Astrocyte (in vitro differentiated cells and primary cell): ENCODE data around the gene VAC14. TPM values are rescaled to one million over a fixed set of nuclear protein-coding genes. Genes with fewer than 3 reads are reported as not detected.
A peak's percentile ranks its signal among the peaks of the same experiment; 100 is the strongest.

ENCODE experiments used
- DNase-seq: peaks from one replicate; pipeline ENCODE4 v3.0.0-alpha.2; 2010; ENCODE audit warnings: low read depth
- FAIRE-seq: peaks from 2 replicates; lab custom pipeline; 2011; peaks lifted over from hg19 to GRCh38; lab: Jason Lieb, UNC
- H2AFZ ChIP-seq: 2 replicates; pipeline ENCODE4 v1.6.0; 2012; ENCODE audit warnings: low read depth, low read length, inconsistent platforms
- H3K27ac ChIP-seq: 2 replicates; pipeline ENCODE4 v1.5.1; 2011; ENCODE audit warnings: low read depth, low read length, inconsistent platforms
- H3K27me3 ChIP-seq: 2 replicates; pipeline ENCODE4 v1.6.0; 2011; ENCODE audit warnings: low read length, inconsistent platforms; ENCODE audit not compliant: insufficient read depth
- H3K36me3 ChIP-seq: 2 replicates; pipeline ENCODE4 v1.5.1; 2011; ENCODE audit warnings: low read length, inconsistent platforms; ENCODE audit not compliant: insufficient read depth
- H3K4me1 ChIP-seq: 2 replicates; pipeline ENCODE4 v1.5.1; 2011; ENCODE audit warnings: low read length, inconsistent platforms; ENCODE audit not compliant: insufficient read depth
- H3K4me2 ChIP-seq: 2 replicates; pipeline ENCODE4 v1.6.0; 2012; ENCODE audit warnings: low read length, inconsistent platforms
- H3K4me3 ChIP-seq: 2 replicates; pipeline ENCODE4 v1.5.1; 2011; ENCODE audit warnings: low read depth, mild to moderate bottlenecking, low read length, inconsistent platforms; ENCODE audit not compliant: insufficient read depth
- H3K79me2 ChIP-seq: 2 replicates; pipeline ENCODE4 v1.6.0; 2012; ENCODE audit warnings: mild to moderate bottlenecking, low read length, inconsistent platforms; ENCODE audit not compliant: insufficient read depth
- H3K9ac ChIP-seq: 2 replicates; pipeline ENCODE4 v1.6.0; 2012; ENCODE audit warnings: mild to moderate bottlenecking, low read length, inconsistent platforms
- H3K9me3 ChIP-seq: 2 replicates; pipeline ENCODE4 v1.5.1; 2012; ENCODE audit warnings: low read depth, mild to moderate bottlenecking, low read length, inconsistent platforms; ENCODE audit not compliant: insufficient read depth
- H4K20me1 ChIP-seq: 2 replicates; pipeline ENCODE4 v1.6.0; 2012; ENCODE audit warnings: low read length, inconsistent platforms; ENCODE audit not compliant: insufficient read depth
- H3K27ac Mint-ChIP-seq: one replicate; pipeline ENCODE4 v1.8.0; 2021; ENCODE audit warnings: mild to moderate bottlenecking, mixed read lengths; ENCODE audit not compliant: unreplicated experiment
- H3K27me3 Mint-ChIP-seq: one replicate; pipeline ENCODE4 v1.8.0; 2021; ENCODE audit warnings: low read depth, mixed read lengths; ENCODE audit not compliant: unreplicated experiment
- H3K36me3 Mint-ChIP-seq: one replicate; pipeline ENCODE4 v1.8.0; 2021; ENCODE audit warnings: low read depth, mixed read lengths; ENCODE audit not compliant: unreplicated experiment
- H3K4me1 Mint-ChIP-seq: one replicate; pipeline ENCODE4 v1.8.0; 2021; ENCODE audit warnings: low read depth, mixed read lengths; ENCODE audit not compliant: unreplicated experiment
- H3K4me3 Mint-ChIP-seq: one replicate; pipeline ENCODE4 v1.8.0; 2021; ENCODE audit warnings: mild to moderate bottlenecking, moderate library complexity, mixed read lengths; ENCODE audit not compliant: unreplicated experiment
- H3K9me3 Mint-ChIP-seq: one replicate; pipeline ENCODE4 v1.8.0; 2021; ENCODE audit warnings: mild to moderate bottlenecking, mixed read lengths; ENCODE audit not compliant: unreplicated experiment
- CTCF ChIP-seq: IDR thresholded peaks from 2 replicates; pipeline ENCODE4 v1.5.1; 2011; ENCODE audit warnings: low read depth, mild to moderate bottlenecking, inconsistent platforms, low read length, moderate library complexity; ENCODE audit not compliant: insufficient read depth
- EZH2 ChIP-seq: IDR thresholded peaks from 2 replicates; pipeline ENCODE4 v1.6.1; 2012; ENCODE audit warnings: mild to moderate bottlenecking, low read length, inconsistent platforms; ENCODE audit not compliant: insufficient read depth
- total RNA-seq: library from RNA; stranded (reverse); gene quantifications from 2 replicates; pipeline ENCODE4 v1.2.1, GENCODE V29; 2021

The VAC14 gene
- total RNA-seq, 1 donor from 2014 or later, result 27.8 TPM

GRCh38 chr16:70715055-70715858, 85.7 kb downstream of the VAC14 start:
- H3K9me3 ChIP-seq, result no peaks in the 10 kb centered on the region
- peak overlapping the region; percentile 84 for H3K27ac ChIP-seq
- Mint-ChIP-seq H3K36me3 (peaks cover 7% of the 10 kb centered on the region), H3K27me3 (no peaks in the 10 kb centered on the region), H3K27ac (peak overlapping the region; percentile 69), H3K4me3 (peak overlapping the region; percentile 40), H3K4me1 (peaks cover 32% of the 10 kb centered on the region), H3K9me3 (peaks cover 3% of the 10 kb centered on the region)
- H3K4me2 ChIP-seq, result peak overlapping the region; percentile 65
- no peaks in the 10 kb centered on the region for H3K36me3 ChIP-seq
- FAIRE-seq, result peak; percentile 47
- TF ChIP-seq CTCF, result no peak
- no peak for TF ChIP-seq EZH2
- peak overlapping the region; percentile 71 for H3K9ac ChIP-seq
- peak; percentile 90 for DNase-seq
- H3K4me3 ChIP-seq, result peak overlapping the region; percentile 14
- H3K27me3 ChIP-seq, result no peaks in the 10 kb centered on the region
- no peaks in the 10 kb centered on the region for H3K79me2 ChIP-seq
- H4K20me1 ChIP-seq, result no peaks in the 10 kb centered on the region
- peaks cover 22% of the 10 kb centered on the region for H3K4me1 ChIP-seq
- peak overlapping the region; percentile 29 for H2AFZ ChIP-seq

- peak overlapping the region; percentile 22 for H2AFZ ChIP-seq
- no peaks in the 10 kb centered on the region for H3K9me3 ChIP-seq
- peaks cover 5% of the 10 kb centered on the region for H3K36me3 Mint-ChIP-seq
- H3K27me3 Mint-ChIP-seq, result no peaks in the 10 kb centered on the region
- H3K9ac ChIP-seq, result peak overlapping the region; percentile 71
- no peak overlapping the region for H3K4me3 ChIP-seq
- TF ChIP-seq EZH2 (no peak), CTCF (no peak)
- H3K4me1 ChIP-seq, result peaks cover 22% of the 10 kb centered on the region
- peak overlapping the region; percentile 20 for H3K4me3 Mint-ChIP-seq
- H3K9me3 Mint-ChIP-seq, result peaks cover 2% of the 10 kb centered on the region
- FAIRE-seq, result no peak
- H3K79me2 ChIP-seq, result no peaks in the 10 kb centered on the region
- H3K27ac ChIP-seq, result peak overlapping the region; percentile 84
- peak overlapping the region; percentile 69 for H3K27ac Mint-ChIP-seq
- H4K20me1 ChIP-seq, result no peaks in the 10 kb centered on the region
- peaks cover 32% of the 10 kb centered on the region for H3K4me1 Mint-ChIP-seq
- no peaks in the 10 kb centered on the region for H3K27me3 ChIP-seq
- peak; percentile 18 for DNase-seq
- H3K36me3 ChIP-seq, result no peaks in the 10 kb centered on the region
- H3K4me2 ChIP-seq, result peak overlapping the region; percentile 65
Measured at GRCh38 chr16:70714581-70715054, 86.3 kb downstream of the VAC14 start.

- Histone ChIP-seq H3K9ac (no peak overlapping the region), H2AFZ (no peak overlapping the region), H3K4me3 (no peak overlapping the region), H3K9me3 (no peaks in the 10 kb centered on the region), H3K27me3 (no peaks in the 10 kb centered on the region), H3K4me2 (no peak overlapping the region), H3K27ac (no peak overlapping the region), H3K4me1 (peaks cover 22% of the 10 kb centered on the region), H3K79me2 (no peaks in the 10 kb centered on the region), H4K20me1 (no peaks in the 10 kb centered on the region), H3K36me3 (no peaks in the 10 kb centered on the region)
- FAIRE-seq (no peak), DNase-seq (no peak)
- no peaks in the 10 kb centered on the region for H3K9me3 Mint-ChIP-seq
- no peak for TF ChIP-seq CTCF
- H3K4me3 Mint-ChIP-seq, result no peak overlapping the region
- H3K27me3 Mint-ChIP-seq, result no peaks in the 10 kb centered on the region
- H3K4me1 Mint-ChIP-seq, result peaks cover 32% of the 10 kb centered on the region
- peaks cover 6% of the 10 kb centered on the region for H3K36me3 Mint-ChIP-seq
- H3K27ac Mint-ChIP-seq, result no peak overlapping the region
Measured at GRCh38 chr16:70713824-70714223, 87.1 kb downstream of the VAC14 start.
